GM19397 (cell line): Measurements from ENCODE around the gene ZNF716.
"Not testable (repeated sequence)": the region's sequence is repeated elsewhere in the genome, so short reads cannot be mapped to it uniquely, and the experiment has no call there.

Experiments
- ATAC-seq: cut with Tn5 transposase; IDR thresholded peaks from one replicate; pipeline ENCODE4 v1.9.1; 2021; ENCODE audit warnings: mild to moderate bottlenecking, moderate library complexity; ENCODE audit not compliant: unreplicated experiment

ZNF716 gene

DNA sequence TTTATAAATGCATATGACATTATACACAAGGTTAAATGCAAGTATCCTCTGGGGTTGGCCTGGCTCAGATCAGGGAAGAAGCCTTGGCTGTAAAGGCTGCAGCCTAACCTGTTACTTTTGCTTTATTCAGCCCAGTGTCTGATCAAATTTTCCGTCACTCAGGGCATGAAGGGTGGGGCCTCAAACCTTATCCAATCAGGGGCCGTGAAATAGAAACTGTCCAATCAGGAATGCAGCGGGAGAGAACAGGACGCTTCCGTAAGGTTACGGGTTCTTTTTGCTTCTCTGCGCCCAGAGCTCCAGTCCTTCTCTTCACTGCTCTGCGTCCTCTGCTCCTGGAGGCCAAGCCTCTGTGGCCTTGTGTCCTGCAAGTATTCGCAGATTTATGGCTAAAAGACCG is at the start of gene ZNF716:
ZNF716 (plus strand) TSS at position 274 of the 400 bp plus-strand sequence; CDS start at position 386, 112 bp downstream.
- no peak for ATAC-seq

DNA sequence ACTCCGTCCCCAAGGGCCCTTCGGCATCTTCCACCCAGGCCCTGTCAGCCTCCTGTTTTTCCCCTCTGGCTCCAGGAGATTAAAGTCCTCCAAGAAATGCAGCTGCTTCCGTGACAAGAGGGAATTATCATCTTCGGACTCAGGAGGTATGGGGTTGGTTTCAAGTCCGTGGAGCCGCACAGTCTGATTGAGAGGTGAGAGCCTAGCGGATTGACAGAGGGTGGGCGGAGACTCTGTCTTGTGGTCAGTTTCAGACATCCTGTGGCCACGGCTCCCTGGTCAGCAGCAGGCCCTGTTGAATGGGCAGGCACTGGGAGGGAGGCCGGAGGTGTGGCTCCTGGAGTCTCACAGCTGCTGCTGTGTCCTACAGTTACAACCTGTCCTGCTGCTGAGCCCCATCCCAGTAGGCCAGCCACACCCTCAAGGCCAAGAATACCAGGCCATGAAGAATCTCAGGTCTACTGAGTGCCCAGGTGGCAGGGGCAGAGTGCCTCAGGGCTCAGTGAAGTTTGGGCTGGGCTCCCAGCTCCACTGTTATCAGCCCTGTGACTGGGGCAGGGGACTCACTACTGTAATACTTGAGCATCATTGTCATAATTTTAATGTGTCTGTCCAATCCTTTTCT is 49.3 kb upstream of the ZNF716 start:
- no peak for ATAC-seq

DNA sequence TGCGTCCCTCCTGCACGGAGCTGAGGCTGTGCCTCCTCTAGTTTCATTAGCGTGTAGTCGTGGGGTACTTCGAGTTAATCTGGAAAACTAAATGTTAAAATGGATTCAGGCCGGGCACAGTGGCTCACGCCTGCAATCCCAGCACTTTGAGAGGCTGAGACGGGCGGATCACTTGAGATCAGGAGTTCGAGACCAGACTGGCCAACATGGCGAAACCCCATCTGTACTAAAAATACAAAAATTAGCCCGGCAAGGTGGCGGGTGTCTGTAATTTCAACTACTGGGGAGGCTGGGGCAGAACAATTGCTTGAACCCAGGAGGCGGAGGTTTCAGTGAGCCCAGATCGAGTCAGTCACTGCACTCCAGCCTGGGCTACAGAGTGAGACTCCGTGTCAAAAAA is 46.9 kb upstream of the ZNF716 start:
- not testable (repeated sequence) for ATAC-seq

DNA sequence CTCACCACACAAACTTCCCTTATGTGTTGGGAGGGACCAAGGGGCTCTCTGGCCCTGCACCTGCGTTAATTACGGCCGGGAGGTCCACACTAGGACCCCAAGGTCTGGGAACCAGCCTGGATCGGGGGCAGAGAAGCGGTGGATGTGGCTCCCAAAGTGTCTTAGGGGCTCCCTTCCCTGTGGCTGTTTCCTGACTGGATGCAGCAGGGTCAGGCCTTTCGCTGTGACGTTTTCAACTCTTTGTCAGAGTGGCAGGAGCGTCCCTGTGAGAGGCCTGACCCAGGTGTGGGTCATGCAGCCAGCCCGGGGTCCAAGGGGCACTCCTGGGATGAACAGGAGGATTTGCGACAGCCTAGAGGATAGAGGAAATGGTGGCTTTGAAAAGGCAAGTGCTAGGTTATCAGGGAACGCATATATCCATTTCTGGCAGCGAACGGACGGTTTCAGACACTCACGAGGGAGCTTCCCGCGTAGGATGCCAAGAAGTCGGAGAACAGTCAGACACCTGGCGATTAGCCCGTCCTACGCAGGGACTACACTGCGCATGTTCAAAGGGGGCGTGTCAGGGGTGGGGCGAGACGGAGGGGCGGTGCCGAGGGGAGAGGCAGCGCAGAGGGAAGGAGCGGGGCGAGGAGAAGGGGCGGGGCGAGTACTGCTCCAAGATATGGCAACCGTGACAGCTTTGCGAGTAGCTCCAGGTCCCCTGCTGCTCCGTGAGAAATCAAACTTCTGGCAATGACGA is 46.2 kb upstream of the ZNF716 start:
- no peak for ATAC-seq

DNA sequence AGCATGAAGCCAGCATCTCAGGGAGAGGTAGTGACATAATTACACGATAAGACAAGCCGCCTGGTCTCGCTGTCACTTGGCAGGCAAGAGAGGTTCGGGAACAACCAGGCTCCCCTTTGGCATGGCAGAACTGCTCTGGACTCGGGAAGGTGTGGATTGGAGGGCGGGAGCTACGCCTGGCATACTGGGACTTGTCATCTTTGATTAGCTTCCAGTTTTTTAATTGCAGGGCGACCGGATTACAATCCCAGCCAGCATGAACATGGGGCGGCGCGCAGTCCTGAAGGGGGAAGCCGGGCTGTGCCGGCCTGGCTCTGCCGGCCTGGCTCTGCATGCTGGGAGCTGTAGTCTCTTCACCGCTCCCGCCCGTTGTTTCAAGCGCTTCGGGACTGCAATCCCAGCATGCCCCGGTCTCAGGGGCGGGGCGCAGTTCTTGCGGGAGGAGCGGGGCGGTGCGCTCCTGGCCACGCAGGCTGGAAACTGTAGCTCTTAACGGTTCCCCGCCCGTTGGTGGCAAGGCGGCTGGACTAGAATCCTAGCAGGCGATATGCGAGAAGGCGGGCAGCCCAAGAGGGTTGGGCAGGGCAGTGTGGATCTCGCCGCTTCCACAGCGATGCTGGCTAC is 45.5 kb upstream of the ZNF716 start:
- no peak for ATAC-seq

DNA sequence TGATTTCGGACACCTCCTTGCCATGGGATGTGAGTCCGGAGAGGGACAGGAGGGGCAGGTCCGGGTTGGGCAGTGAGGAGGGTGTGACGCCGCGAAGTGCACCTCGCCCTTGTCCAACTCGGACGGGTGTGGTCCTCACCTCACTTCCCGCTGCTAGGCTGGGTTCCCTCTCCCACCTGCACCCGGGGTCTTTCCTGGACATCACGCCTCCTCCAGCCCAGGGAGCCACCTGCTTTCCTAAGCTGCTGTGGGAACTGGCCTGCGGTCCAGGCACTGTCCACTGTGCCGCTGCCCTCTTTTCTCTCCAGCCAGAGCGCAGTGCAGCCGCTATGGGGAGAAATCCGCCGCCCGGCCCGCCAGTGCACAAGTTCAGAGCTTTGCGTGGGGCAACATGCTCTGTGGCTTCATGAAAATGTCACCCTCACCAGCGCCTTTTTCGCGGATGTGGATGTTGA is 45.0 kb upstream of the ZNF716 start:
- ATAC-seq, result no peak

DNA sequence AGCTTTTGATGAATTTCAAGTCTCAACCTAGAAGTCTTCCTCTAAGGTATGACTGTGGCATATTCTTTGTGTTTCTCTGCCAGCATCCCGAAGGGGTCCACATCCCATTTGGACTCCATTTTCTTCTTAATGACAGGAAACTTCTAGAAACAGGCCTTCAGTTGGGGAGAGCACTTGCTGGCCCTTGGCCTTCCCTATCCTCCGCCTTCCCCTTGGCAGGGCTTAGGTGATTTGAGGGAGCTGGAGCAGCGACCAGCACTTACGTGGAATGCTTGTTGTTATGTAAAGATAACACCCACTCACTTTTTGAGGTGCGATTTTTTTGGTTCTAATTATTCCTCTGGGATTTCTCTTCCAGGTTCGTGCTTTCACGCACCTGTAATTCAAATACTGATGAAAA is 42.9 kb upstream of the ZNF716 start:
- ATAC-seq, result no peak

DNA sequence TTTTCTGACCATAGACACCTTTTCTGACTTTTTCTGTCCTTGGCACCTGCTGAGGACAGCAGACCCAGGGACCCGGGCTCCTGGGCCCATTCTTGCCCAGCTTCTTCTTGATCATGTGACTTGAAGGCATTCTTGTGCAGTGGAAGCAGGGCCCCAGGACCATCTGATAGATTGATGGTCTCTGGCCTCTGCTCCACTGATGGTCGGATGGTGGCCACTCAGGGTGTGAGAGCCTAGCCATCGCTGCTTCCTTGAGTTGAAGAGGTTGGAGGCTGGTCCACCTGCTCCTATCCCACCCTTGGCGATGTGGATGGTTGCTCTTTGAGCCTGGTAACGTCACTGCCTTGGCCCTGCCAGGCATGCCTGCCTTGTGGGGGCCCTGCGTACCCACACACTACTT is 37.8 kb upstream of the ZNF716 start:
- ATAC-seq, result no peak

DNA sequence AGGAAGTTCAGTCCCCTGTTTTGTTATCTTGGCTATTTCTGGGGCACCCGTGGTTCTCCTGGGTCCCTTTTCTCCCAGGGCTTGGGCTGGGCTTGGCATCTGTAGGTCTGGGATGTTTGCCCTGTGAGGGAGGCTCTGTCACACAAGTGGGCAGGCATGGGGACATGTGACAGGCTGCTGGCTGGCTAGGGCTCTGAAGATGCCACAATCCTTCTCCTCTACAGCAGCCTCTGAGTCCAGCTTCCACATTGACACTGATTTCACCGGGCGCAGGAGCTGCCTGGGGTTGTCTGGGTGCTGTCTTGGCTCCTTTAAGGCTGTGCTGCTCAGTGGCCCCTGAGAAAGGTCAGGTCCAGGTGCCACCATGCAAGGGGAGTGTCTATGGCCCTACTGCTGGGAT is 37.4 kb upstream of the ZNF716 start:
- ATAC-seq, result no peak

DNA sequence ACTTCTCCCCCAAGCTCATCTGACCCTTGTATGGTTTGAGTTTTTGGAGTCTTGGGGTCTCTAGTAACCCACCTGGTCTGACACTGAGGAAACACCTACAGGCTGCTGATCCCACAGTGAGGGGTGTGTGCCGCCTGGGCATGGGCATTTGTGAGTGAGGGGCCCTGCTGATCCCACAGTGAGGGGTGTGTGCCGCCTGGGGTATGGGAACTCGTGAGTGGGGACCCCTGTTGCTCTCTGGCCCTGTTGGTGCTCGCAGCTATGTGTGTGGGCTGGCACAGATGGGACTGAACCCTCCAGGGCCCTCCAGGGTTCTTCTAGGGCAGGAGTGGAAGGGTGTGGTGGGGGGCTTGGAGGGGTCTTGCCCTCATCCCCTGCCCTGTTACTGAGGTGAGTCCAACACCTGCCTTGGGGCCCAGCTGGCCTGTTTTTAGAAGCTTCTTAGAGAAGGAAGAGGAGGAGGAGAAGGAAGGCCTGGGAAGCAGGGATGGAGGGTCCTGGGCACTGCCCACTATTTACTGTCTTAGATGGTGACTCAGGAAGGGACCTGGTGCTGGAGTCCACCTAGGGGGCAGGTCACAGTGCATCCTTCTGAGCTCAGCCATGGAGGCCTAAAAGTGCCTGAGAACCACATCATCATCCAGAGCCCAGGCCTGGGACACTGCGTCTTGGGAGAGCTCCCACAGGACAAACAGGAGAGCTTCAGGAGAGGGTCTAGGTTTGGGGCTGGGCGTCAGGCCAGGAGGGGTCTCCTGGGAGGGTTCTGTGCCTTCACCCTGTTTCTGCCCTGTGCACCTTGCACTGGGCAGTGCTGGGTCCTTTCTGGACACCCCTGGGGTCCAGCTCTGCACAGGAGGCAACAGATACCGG is 36.2 kb upstream of the ZNF716 start:
- ATAC-seq, result no peak

DNA sequence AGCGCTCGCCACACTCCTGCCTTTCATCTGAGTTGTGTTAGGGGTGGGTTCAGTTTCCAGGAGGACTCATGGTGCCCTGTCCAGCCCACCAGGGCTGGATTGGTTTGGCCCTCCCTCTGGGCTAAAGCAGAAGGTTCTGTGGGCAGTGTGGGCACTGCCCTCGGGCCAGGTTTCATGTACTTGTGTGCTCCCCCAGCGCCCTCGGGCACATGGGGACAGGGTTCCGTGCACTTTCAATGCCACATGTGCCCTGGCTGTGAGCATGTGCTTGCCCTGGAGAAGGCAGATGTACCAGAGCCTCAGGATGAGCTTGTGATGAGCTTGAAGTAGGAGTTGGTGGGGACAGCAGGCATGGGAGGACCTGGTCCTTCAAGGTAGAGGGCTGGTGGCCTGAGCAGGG is 35.6 kb upstream of the ZNF716 start:
- ATAC-seq, result no peak

DNA sequence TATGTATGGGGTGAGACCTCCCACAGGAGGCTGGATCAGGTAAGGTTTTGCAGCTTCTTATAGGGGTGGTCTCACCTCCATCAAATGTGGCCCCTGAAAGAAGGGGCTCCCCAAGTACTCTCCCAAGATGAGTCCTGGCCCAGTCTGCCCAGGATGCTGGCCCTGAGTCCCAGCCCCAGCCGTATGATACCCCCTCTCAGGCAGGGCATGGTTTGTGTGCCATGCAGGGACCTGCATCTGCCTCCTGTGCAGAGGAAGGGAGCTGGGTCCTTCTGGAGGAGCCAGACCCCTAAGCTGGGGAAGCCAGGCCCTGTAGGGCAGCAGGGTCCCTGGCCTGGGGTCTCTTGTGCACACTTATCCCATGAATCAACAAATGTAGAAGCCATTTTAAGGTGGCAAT is 35.1 kb upstream of the ZNF716 start:
- no peak for ATAC-seq

DNA sequence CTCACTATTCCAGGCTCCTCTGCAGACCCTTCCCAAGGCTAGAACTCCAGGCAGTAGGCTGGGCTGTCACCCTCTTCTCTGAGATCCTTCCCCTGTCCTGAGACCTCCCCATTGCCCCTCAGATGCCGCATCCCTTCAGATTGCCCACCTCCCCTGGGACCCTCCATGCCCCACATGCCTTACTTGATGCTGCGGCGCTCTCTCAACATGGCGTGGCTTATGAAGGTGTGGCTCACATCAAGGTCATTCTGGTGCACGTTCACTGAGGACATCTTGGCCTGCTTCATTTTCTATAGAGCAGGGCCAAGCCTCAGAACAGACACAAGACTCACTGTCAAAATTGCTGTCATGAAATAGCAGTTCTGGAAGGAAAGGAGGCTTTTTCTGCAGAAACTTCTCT is 34.7 kb upstream of the ZNF716 start:
- ATAC-seq, result no peak

DNA sequence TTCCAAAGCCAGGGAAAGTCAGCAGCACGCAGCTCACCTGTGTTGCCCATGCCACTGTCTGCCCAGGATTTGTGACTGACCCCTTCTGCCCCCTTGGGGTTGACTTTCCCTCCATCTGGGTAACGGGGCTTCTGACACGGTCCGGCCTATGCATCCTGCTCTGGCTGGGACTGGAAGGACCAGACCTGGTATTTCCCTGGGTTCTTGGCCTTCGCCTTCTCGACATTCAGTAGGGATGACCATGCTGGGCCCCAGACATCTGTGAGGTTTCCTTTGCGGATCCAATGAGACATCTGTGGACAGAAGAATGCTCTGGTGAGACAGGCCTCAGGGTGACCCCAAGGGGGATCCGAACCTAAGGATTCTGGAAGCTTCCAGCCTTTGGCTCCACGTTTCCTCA is 34.2 kb upstream of the ZNF716 start:
- no peak for ATAC-seq

DNA sequence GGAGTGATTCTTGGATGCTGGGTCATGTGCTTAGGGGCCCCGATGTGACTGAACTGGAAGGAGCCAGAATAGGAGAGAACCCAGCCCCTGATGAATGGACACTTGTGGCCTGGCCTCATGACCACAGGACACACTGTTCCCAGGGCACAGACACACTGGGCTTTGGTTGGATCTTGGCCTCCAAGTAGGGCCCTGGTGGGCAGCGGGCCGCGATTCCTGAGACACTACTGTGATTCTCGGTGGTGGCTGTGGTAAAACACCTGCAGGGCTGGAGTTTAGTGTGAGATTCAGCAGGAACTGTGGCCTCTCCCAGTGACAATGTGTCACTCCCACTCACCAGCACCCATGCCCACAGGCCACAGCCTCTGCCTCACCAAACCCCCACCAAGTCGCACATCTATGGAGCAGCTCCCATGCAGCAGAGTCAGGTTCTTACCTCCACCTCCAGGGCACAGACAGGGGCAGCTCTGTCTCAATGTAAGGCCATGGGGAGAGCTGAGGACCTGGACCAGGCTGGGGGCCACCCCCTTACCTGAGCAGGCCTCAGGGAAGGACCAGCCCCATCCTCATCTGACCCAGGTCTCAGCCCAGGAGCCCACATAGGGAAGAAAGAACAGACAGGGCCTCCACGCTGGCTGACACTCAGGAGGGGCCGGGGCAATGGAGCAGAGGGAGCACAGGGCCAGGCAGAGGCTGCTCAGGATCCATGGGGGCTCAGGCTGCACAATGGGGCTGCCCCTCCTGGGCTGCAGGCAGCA is 33.2 kb upstream of the ZNF716 start:
- no peak for ATAC-seq

DNA sequence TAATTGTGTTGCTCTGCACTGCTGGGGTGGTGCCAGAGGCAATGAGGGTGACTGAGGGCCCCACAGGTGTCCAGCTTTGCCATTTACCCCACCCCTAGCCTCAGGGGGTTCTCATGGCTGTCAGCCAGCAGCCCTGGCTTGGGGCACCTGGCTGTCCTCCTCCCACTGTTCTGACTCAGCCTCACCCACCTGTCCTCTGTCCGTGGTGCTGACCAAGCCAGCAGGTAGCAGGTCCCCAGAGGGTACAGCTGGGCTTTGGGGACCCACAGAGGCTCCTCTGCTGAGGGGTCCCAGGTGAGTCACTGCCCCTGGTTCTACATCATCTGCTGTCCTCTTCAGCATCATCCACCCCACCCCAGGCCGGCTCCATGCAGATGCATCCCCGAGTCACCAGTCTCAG is 32.2 kb upstream of the ZNF716 start:
- ATAC-seq, result no peak

DNA sequence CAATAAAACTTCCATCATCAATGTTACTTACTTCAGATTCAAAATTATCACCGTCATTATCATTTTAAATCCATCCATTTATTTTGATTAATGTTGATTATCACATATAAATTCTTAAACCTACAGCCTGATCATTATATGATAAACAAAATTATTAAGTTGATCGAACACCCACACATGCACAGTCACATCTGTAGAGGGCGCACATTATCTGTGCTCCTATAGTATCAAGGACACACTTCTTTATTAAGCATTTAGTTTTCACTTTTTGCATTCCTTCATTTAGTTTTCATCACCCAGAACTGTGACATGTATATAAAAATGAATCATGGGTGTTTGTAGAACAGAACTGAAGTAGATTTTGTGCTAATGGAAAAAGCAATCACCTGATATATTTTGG is 26.2 kb upstream of the ZNF716 start:
- no peak for ATAC-seq

DNA sequence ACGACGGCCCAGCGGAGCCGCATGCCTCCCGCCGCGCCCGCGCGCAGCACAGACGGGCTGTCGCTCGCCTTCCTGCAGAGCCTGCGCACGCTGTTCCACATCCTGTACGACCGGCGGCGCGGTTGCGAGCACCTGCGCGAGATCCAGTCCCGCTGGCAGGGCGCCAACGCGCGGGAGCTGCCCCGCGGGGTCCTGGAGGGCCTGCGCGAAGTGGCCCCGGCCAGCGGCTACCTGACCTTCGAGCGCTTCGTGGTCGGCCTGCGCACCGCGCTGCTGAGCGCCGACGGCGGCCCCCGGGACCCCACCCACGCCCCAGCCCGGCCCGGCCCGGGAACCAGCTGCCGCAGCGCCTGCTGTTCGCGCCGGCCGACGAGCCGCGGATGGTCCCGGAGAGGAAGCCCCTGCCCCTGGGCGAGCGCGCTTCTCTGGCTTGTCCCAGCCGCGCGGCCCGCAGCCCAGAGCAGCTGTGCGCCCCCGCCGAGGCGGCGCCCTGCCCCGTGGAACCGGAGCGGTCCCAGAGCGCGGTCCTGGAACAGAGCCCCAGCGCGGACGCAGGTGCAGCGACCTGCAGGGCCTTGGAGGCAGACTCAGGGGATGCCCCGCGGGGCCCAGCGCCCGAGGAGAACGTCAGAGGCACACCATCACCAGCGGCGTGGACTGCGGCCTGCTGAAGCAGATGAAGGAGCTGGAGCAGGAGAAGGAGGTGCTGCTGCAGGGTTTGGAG is 25.3 kb upstream of the ZNF716 start:
- no peak for ATAC-seq

DNA sequence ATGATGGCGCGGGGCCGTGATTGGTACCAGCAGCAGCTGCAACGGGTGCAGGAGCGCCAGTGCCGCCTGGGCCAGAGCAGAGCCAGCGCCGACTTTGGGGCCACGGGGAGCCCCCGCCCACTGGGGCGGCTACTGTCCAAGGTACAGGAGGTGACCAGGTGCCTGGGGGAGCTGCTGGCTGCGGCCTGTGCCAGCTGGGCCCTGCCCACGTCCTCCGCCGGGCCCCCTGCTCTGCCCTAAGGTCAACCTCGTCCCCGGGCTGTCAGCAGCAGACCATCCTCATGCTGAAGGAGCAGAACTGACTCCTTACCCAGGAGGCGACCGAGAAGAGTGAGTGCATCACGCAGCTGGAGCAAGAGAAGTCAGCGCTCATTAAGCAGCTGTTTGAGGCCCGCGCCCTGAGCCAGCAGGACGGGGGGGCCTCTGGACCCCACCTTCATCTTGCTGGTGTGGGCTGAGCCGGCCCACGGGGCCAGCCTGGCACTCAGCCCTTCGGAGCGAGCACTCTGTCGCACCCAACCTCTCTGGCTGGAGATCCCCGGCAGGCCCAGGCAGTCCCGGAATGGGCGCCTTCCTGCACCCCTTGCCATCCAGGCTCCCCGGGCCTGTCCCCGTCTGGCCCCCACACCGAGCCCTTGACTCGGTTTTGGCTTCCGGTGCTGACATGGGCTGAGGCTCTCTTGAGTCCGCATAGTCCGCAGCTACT is 24.6 kb upstream of the ZNF716 start:
- no peak for ATAC-seq
